SH-SY5Y (cell line): ENCODE data around the gene MICAL3.

Source experiments
- GATA2 ChIP-seq: IDR thresholded peaks from 2 replicates; pipeline ENCODE4 v1.6.1; 2011; ENCODE audit warnings: mild to moderate bottlenecking, low read depth, low read length
- GATA3 ChIP-seq: IDR thresholded peaks from 2 replicates; pipeline ENCODE4 v1.6.1; 2011; ENCODE audit warnings: low read depth, mild to moderate bottlenecking, low read length, moderate library complexity

DNA sequence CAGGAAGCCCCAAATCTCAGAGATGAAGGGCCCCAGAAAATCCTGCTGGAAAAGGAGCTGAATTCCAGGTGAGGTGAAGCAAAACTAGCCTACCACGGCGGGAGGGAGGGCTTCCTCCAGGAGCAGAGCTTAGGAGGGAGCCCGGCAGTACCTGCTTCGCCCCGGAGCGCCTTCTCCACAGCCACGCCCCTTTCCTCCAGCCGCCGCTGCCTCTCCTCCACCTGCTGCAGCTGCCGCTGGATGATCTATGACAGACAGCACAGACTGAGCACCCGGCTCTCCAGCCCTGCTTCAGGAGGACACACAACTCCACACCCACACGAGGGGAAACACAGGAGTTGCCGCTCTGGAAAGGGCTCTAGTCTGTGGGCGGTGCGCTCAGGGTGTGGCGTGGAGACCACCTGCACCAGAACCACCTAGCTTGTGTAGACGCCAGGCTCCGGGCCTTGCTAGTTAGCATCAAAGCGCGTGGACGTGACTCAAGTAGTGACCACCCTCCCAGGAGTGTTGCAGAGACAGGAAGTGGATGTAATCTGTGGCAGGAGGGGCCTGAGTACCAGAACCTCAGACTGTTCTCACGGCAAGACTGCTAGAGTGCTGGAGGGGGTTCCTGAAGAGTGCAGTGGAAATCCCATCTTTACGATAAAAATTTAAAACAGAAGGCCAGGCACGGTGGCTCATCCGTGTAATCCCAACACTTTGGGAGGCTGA, 215.5 kb downstream of the MICAL3 start:
- TF ChIP-seq GATA2 (no peak), GATA3 (no peak)
